Common myeloid progenitor, CD34-positive (primary cell): ENCODE measurements around the gene DSPP.

ENCODE experiments used
- CTCF ChIA-PET: fragments of 350-600 bp; sonication (Branson Sonifier 250); formaldehyde crosslinking; loops from one replicate; lab custom pipeline; 2021; ENCODE audit warnings: antibody characterized with exemption; lab: Charles Lee
- POLR2A ChIA-PET: fragments of 350-600 bp; sonication (Branson Sonifier 250); formaldehyde crosslinking; loops from one replicate; lab custom pipeline; 2021; ENCODE audit warnings: antibody characterized with exemption; lab: Charles Lee
- DNase-seq, 3 donors: peaks; one replicate each; pipeline versions ENCODE4 v3.0.0 to v3.0.0-alpha.2; 2013
- H3K27ac ChIP-seq, 2 experiments: 1 replicate in 1 of 2; 2 replicates in 1 of 2; pipeline ENCODE4 v1.7.0; 2013; ENCODE audit warnings: inconsistent platforms in 2 of 2, low read length in 2 of 2, mild to moderate bottlenecking in 2 of 2, low read depth in 1 of 2, moderate library complexity in 1 of 2; ENCODE audit not compliant: severe bottlenecking in 2 of 2, insufficient read depth in 1 of 2, poor library complexity in 1 of 2
- H3K27me3 ChIP-seq, 5 experiments: replicated peaks in 2 of 5; 1 replicate in 3 of 5; 2 replicates in 2 of 5; pipeline versions ENCODE4 v1.6.1 to v1.7.0; 2013; ENCODE audit warnings: low read length in 4 of 5, mild to moderate bottlenecking in 2 of 5, moderate library complexity in 2 of 5, inconsistent platforms in 1 of 5; ENCODE audit not compliant: insufficient read depth in 5 of 5, control insufficient read depth in 4 of 5
- H3K36me3 ChIP-seq, 4 experiments: 1 replicate in 2 of 4; 2 replicates in 2 of 4; pipeline versions ENCODE4 v1.6.1 to v1.7.0; 2013; ENCODE audit warnings: low read length in 3 of 4, control low read depth in 1 of 4, mild to moderate bottlenecking in 1 of 4; ENCODE audit not compliant: control insufficient read depth in 4 of 4, insufficient read depth in 4 of 4
- H3K4me1 ChIP-seq, 4 experiments: 1 replicate in 3 of 4; 2 replicates in 1 of 4; pipeline versions ENCODE4 v1.6.1 to v1.7.1; 2013; ENCODE audit warnings: low read length in 3 of 4, mild to moderate bottlenecking in 3 of 4, control low read depth in 1 of 4, inconsistent platforms in 1 of 4, moderate library complexity in 1 of 4; ENCODE audit not compliant: control insufficient read depth in 4 of 4, insufficient read depth in 4 of 4; ENCODE audit errors: control extremely low read depth in 1 of 4
- H3K4me3 ChIP-seq, 7 experiments: 1 replicate in 4 of 7; 2 replicates in 3 of 7; pipeline versions ENCODE4 v1.5.1 to v1.7.0; 2013; ENCODE audit warnings: mild to moderate bottlenecking in 7 of 7, low read length in 6 of 7, moderate library complexity in 6 of 7, inconsistent platforms in 2 of 7, low read depth in 2 of 7, control low read depth in 1 of 7; ENCODE audit not compliant: insufficient read depth in 4 of 7, control insufficient read depth in 1 of 7; ENCODE audit errors: extremely low read depth in 1 of 7
- H3K9me3 ChIP-seq, 5 experiments: 1 replicate in 4 of 5; 2 replicates in 1 of 5; pipeline versions ENCODE4 v1.6.1 to v1.7.1; 2013; ENCODE audit warnings: low read length in 4 of 5, mild to moderate bottlenecking in 2 of 5, inconsistent platforms in 1 of 5, low read depth in 1 of 5, moderate library complexity in 1 of 5; ENCODE audit not compliant: control insufficient read depth in 4 of 5, insufficient read depth in 2 of 5; ENCODE audit errors: control extremely low read depth in 1 of 5
- WGBS: methylation state at CpG from one replicate; pipeline ENCODE4 v1.1.5; 2013; ENCODE audit not compliant: insufficient coverage; 5-methylcytosine and 5-hydroxymethylcytosine counted together

Gene DSPP

DNA sequence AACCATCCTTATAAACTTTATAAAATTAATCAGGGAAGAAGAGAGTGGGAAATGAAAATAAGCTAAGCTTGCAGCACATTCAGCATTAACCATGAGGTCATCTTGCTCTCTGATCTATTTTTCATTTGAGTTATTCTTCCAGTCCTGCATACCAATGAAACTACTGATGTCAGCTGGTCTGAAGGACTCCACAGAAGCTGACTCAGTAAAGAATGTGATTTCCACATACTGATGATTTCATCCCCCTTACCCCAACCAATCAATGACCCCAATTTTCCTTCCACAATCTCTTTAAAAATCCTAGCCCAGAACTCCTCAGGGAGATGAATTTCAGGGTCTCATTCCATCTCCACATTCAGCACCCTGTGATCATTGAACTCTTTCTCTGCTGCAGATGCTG is 18.8 kb upstream of the DSPP start:
- ChIA-PET POLR2A (no interaction called here), CTCF (no interaction called here)
- H3K4me3 ChIP-seq, result no peak overlapping the region
- no peaks in the 10 kb centered on the region for H3K27me3 ChIP-seq
- no peaks in the 10 kb centered on the region for H3K4me1 ChIP-seq
- no peak overlapping the region for H3K27ac ChIP-seq
- DNase-seq, result no peak
- H3K9me3 ChIP-seq, result no peaks in the 10 kb centered on the region
- no peaks in the 10 kb centered on the region for H3K36me3 ChIP-seq

DNA sequence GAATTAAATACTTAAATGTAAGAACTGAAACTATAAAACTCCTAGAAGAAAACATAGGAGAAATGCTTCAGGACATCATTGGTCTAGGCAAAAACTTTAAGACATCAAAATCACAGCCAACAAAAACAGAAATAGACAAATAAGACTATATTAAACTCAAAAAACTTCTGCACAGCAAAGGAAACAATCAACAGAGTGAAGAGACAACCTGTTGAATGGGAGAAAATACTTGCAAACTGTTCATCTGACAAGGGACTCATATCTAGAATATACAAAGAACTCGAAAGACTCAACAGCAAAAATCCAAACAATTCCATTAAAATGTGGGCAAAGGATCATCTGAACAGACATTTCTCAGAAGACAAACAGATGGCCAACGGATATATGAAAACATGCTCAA is 16.2 kb upstream of the DSPP start:
- Histone ChIP-seq H3K27ac (no peak overlapping the region), H3K4me3 (no peak overlapping the region), H3K9me3 (no peaks in the 10 kb centered on the region), H3K4me1 (no peaks in the 10 kb centered on the region), H3K27me3 (no peaks in the 10 kb centered on the region), H3K36me3 (no peaks in the 10 kb centered on the region)
- 100% methylated on average over 1 of the region's 2 CpGs for WGBS
- ChIA-PET POLR2A (no interaction called here), CTCF (no interaction called here)
- DNase-seq, result no peak

DNA sequence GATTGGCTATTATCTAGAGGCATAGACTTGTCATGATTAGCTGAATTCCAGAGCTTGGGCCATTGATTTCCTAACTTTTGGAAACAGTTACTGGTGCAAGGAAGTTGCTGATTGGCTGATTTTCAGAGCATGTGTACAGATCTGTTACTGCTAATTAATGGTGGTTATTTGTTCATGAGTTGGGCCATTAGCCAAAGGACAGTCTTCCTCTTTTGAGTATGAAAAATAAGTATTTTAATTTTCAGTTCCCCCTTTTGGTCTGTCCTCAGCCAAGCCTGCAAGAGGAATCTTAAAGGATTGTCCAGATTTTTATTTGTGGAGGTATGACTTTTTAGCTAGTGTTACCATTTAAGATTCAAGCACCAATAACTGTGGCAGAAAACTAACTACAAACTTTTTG is 7.0 kb upstream of the DSPP start:
- ChIA-PET CTCF (no interaction called here), POLR2A (no interaction called here)
- H3K27ac ChIP-seq, result no peak overlapping the region
- H3K4me1 ChIP-seq, result no peaks in the 10 kb centered on the region
- DNase-seq, result no peak
- no peaks in the 10 kb centered on the region for H3K36me3 ChIP-seq
- H3K9me3 ChIP-seq, result no peaks in the 10 kb centered on the region
- no peak overlapping the region for H3K4me3 ChIP-seq
- no peaks in the 10 kb centered on the region for H3K27me3 ChIP-seq

DNA sequence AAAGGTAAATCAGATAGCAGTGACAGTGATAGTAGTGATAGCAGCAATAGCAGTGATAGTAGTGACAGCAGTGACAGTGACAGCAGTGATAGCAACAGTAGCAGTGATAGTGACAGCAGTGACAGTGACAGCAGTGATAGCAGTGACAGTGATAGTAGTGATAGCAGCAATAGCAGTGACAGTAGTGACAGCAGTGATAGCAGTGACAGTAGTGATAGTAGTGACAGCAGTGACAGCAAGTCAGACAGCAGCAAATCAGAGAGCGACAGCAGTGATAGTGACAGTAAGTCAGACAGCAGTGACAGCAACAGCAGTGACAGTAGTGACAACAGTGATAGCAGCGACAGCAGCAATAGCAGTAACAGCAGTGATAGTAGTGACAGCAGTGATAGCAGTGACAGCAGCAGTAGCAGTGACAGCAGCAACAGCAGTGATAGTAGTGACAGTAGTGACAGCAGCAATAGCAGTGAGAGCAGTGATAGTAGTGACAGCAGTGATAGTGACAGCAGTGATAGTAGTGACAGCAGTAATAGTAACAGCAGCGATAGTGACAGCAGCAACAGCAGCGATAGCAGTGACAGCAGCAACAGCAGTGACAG is 6.1 kb downstream of the DSPP start:
- H3K27me3 ChIP-seq, result no peaks in the 10 kb centered on the region
- H3K9me3 ChIP-seq, result no peaks in the 10 kb centered on the region
- DNase-seq, result no peak
- no peaks in the 10 kb centered on the region for H3K4me1 ChIP-seq
- POLR2A ChIA-PET, result no interaction called here
- H3K27ac ChIP-seq, result no peak overlapping the region
- H3K4me3 ChIP-seq, result no peak overlapping the region
- CTCF ChIA-PET, result no interaction called here
- no peaks in the 10 kb centered on the region for H3K36me3 ChIP-seq
- WGBS, result 94% methylated on average over 4 of the region's 4 CpGs

DNA sequence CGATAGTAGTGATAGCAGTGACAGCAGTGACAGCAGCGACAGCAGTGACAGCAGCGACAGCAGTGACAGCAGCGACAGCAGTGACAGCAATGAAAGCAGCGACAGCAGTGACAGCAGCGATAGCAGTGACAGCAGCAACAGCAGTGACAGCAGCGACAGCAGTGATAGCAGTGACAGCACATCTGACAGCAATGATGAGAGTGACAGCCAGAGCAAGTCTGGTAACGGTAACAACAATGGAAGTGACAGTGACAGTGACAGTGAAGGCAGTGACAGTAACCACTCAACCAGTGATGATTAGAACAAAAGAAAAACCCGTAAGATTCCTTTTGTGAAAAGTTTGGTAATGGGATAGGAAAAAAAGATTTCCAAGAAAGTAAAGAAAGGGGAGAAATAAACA is 7.9 kb downstream of the DSPP start:
- POLR2A ChIA-PET, result no interaction called here
- H3K4me3 ChIP-seq, result no peak overlapping the region
- no peaks in the 10 kb centered on the region for H3K4me1 ChIP-seq
- H3K27ac ChIP-seq, result no peak overlapping the region
- no peaks in the 10 kb centered on the region for H3K36me3 ChIP-seq
- CTCF ChIA-PET, result no interaction called here
- no peaks in the 10 kb centered on the region for H3K9me3 ChIP-seq
- 94% methylated on average over 8 of the region's 9 CpGs for WGBS
- no peak for DNase-seq
- H3K27me3 ChIP-seq, result no peaks in the 10 kb centered on the region

DNA sequence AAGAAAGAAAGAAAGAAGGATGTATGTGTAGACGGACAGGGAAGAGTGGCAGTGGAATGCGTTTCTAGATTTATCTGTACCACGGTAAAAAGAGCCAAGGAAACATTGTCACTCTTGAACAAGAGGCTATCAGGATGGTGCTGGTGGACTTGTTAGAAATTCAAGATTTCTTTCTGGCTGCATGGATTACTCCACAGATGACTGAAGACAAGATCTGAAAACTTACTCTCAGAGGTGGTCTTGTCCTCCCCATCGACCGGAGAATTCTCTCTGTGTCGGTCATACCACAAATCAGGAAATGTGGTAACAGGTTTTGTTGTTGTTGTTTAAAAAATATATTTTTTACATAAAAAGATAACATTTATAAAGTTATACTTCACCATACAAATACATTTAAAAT is 11.8 kb downstream of the DSPP start:
- Histone ChIP-seq H3K4me3 (no peak overlapping the region), H3K36me3 (no peaks in the 10 kb centered on the region), H3K27me3 (no peaks in the 10 kb centered on the region), H3K4me1 (peaks cover 0 to 6% (median 0%) of the 10 kb centered on the region in 4 experiments), H3K27ac (no peak overlapping the region), H3K9me3 (no peaks in the 10 kb centered on the region)
- CTCF ChIA-PET, result no interaction called here
- DNase-seq, result no peak
- POLR2A ChIA-PET, result no interaction called here
- WGBS, result 100% methylated on average over 3 of the region's 6 CpGs

DNA sequence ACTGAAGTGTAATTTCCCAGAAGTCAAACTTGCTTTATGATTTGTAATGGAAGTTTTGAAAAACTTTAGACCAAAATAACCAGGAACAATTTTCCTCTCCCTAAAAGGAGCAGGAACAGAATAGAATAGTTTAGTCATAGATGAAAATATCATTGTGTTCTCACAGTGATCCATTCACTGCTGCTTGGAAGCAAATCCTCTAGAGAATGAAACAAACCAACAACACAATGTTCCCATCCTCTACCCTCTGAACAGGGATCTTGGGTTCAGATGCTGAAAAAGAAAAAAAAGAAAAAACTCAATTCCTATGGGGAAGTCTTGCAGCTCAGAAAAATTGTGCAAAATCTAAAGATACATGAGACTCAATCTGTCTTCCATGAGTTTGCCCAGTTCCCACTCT is 12.2 kb downstream of the DSPP start:
- no peak for DNase-seq
- Histone ChIP-seq H3K27me3 (no peaks in the 10 kb centered on the region), H3K9me3 (no peaks in the 10 kb centered on the region), H3K36me3 (no peaks in the 10 kb centered on the region), H3K4me3 (no peak overlapping the region), H3K27ac (no peak overlapping the region), H3K4me1 (peaks cover 0 to 7% (median 0%) of the 10 kb centered on the region in 4 experiments)
- ChIA-PET POLR2A (no interaction called here), CTCF (no interaction called here)
